Measurements from ENCODE around the gene ZNF644. TPM values are rescaled to one million over a fixed set of nuclear protein-coding genes. Genes with fewer than 3 reads are reported as not detected.
A peak's percentile ranks its signal among the peaks of the same experiment; 100 is the strongest.
"Not testable (repeated sequence)": the region's sequence is repeated elsewhere in the genome, so short reads cannot be mapped to it uniquely, and the experiment has no call there.

ZNF644 gene
- total RNA-seq, 1 donor from 2014 or later = 76.5 TPM

GRCh38 chr1:90927674-90928073 lies 94.2 kb downstream of the ZNF644 start:
- H3K9ac ChIP-seq (ENCODE audit: low read length); H3K27ac ChIP-seq (ENCODE audit: low read depth, low read length); H3K9me3 Mint-ChIP-seq (ENCODE audit: unreplicated experiment); H3K4me2 ChIP-seq (ENCODE audit: low read length); H3K9me3 ChIP-seq (ENCODE audit: insufficient read depth, low read depth, low read length); H3K27me3 ChIP-seq (ENCODE audit: insufficient read depth, low read length); FAIRE-seq; DNase-seq (ENCODE audit: low read depth); H3K36me3 ChIP-seq (ENCODE audit: insufficient read depth, low read length); H2AFZ ChIP-seq (ENCODE audit: low read depth, low read length); H3K27ac Mint-ChIP-seq (ENCODE audit: unreplicated experiment); H3K27me3 Mint-ChIP-seq (ENCODE audit: low read depth, unreplicated experiment); H3K4me3 ChIP-seq (ENCODE audit: insufficient read depth, low read depth, low read length); H3K36me3 Mint-ChIP-seq (ENCODE audit: low read depth, unreplicated experiment); H3K4me3 Mint-ChIP-seq (ENCODE audit: unreplicated experiment): not testable (repeated sequence)
- Histone ChIP-seq H4K20me1 (ENCODE audit: insufficient read depth, low read length) (peaks cover 81% of the 10 kb centered on the region), H3K4me1 (ENCODE audit: insufficient read depth, low read length) (peaks cover 15% of the 10 kb centered on the region), H3K79me2 (ENCODE audit: insufficient read depth, low read length) (peaks cover 94% of the 10 kb centered on the region)
- H3K4me1 Mint-ChIP-seq (ENCODE audit: low read depth, unreplicated experiment) = peaks cover 41% of the 10 kb centered on the region

- Histone ChIP-seq H3K4me2 (ENCODE audit: low read length) (no peak overlapping the region), H4K20me1 (ENCODE audit: insufficient read depth, low read length) (peaks cover 81% of the 10 kb centered on the region), H3K36me3 (ENCODE audit: insufficient read depth, low read length) (no peaks in the 10 kb centered on the region), H3K27me3 (ENCODE audit: insufficient read depth, low read length) (no peaks in the 10 kb centered on the region), H3K9ac (ENCODE audit: low read length) (no peak overlapping the region), H3K4me3 (ENCODE audit: insufficient read depth, low read depth, low read length) (no peak overlapping the region), H3K9me3 (ENCODE audit: insufficient read depth, low read depth, low read length) (no peaks in the 10 kb centered on the region), H3K4me1 (ENCODE audit: insufficient read depth, low read length) (peaks cover 15% of the 10 kb centered on the region), H3K79me2 (ENCODE audit: insufficient read depth, low read length) (peaks cover 94% of the 10 kb centered on the region), H3K27ac (ENCODE audit: low read depth, low read length) (no peak overlapping the region), H2AFZ (ENCODE audit: low read depth, low read length) (no peak overlapping the region)
- H3K27me3 Mint-ChIP-seq (ENCODE audit: low read depth, unreplicated experiment) = no peaks in the 10 kb centered on the region
- FAIRE-seq = no peak
- peak overlapping the region; percentile 88 for H3K27ac Mint-ChIP-seq (ENCODE audit: unreplicated experiment)
- H3K9me3 Mint-ChIP-seq (ENCODE audit: unreplicated experiment) = no peaks in the 10 kb centered on the region
- DNase-seq (ENCODE audit: low read depth) = no peak
- H3K4me1 Mint-ChIP-seq (ENCODE audit: low read depth, unreplicated experiment) = peaks cover 43% of the 10 kb centered on the region
- TF ChIP-seq EZH2 (IDR thresholded peaks at IDR 0.05; ENCODE audit: insufficient read depth, low read length) (no peak), CTCF (IDR thresholded peaks at IDR 0.05; ENCODE audit: insufficient read depth, low read depth, low read length) (no peak)
- H3K36me3 Mint-ChIP-seq (ENCODE audit: low read depth, unreplicated experiment) = peaks cover 9% of the 10 kb centered on the region
- H3K4me3 Mint-ChIP-seq (ENCODE audit: unreplicated experiment) = peak overlapping the region; percentile 9
Observed at GRCh38 chr1:90926971-90927370, 94.9 kb downstream of the ZNF644 start.

GRCh38 chr1:90925928-90926869 lies 95.6 kb downstream of the ZNF644 start:
- Histone ChIP-seq H3K4me2 (ENCODE audit: low read length) (peak overlapping the region; percentile 57), H3K79me2 (ENCODE audit: insufficient read depth, low read length) (peaks cover 93% of the 10 kb centered on the region)
- peaks cover 9% of the 10 kb centered on the region for H3K36me3 Mint-ChIP-seq (ENCODE audit: low read depth, unreplicated experiment)

More at GRCh38 chr1:90925928-90926869, 95.6 kb downstream of the ZNF644 start:
- Histone ChIP-seq H2AFZ (ENCODE audit: low read depth, low read length) (no peak overlapping the region), H3K27ac (ENCODE audit: low read depth, low read length) (peak overlapping the region; percentile 57), H3K36me3 (ENCODE audit: insufficient read depth, low read length) (no peaks in the 10 kb centered on the region), H4K20me1 (ENCODE audit: insufficient read depth, low read length) (peaks cover 81% of the 10 kb centered on the region), H3K27me3 (ENCODE audit: insufficient read depth, low read length) (no peaks in the 10 kb centered on the region), H3K4me3 (ENCODE audit: insufficient read depth, low read depth, low read length) (peak overlapping the region; percentile 8), H3K4me1 (ENCODE audit: insufficient read depth, low read length) (peaks cover 15% of the 10 kb centered on the region), H3K9ac (ENCODE audit: low read length) (no peak overlapping the region), H3K9me3 (ENCODE audit: insufficient read depth, low read depth, low read length) (no peaks in the 10 kb centered on the region)
- FAIRE-seq (peak; percentile 92), DNase-seq (ENCODE audit: low read depth) (peak; percentile 88)
- Mint-ChIP-seq H3K9me3 (ENCODE audit: unreplicated experiment) (no peaks in the 10 kb centered on the region), H3K4me3 (ENCODE audit: unreplicated experiment) (peak overlapping the region; percentile 73), H3K27me3 (ENCODE audit: low read depth, unreplicated experiment) (no peaks in the 10 kb centered on the region), H3K27ac (ENCODE audit: unreplicated experiment) (peak overlapping the region; percentile 94), H3K4me1 (ENCODE audit: low read depth, unreplicated experiment) (peaks cover 43% of the 10 kb centered on the region)
- TF ChIP-seq CTCF (IDR thresholded peaks at IDR 0.05; ENCODE audit: insufficient read depth, low read depth, low read length) = no peak
- TF ChIP-seq EZH2 (IDR thresholded peaks at IDR 0.05; ENCODE audit: insufficient read depth, low read length) = no peak
